ENCODE measurements around the gene R3HDM4. TPM values are rescaled to one million over a fixed set of nuclear protein-coding genes. Genes with fewer than 3 reads are reported as not detected.

Gene R3HDM4
- total RNA-seq, 2 donors from 2014 or later, result 54.5 to 55.6 TPM

DNA sequence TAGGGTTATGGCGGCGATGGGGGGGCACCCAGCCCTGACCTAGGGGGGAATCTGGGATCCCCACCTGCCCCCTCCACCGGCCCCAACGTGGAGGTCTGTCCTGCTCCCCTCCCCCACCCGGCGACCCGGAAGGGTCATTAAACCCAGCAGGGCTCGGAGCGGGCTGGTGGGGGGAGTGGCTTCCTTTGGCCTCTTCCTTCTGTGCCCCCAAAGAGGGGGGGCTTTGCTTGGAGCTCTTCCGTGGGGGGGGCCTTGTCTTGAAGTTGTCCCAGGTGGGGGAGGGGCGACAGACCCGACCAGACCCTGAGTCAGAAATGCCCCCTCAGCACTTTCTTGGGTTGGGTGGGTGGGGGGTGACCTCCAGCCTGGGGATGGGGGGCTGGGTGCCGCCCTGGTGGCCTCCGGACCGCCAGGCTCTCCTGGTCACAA is 14.3 kb upstream of the R3HDM4 start:
- peak overlapping the region in 1 of 2 donors; percentile 88 for H3K9ac ChIP-seq (ENCODE audit: low read depth in 2 of 2, low read length in 2 of 2)
- H3K9me3 ChIP-seq, result no peaks in the 10 kb centered on the region
- H3K36me3 ChIP-seq, result no peaks in the 10 kb centered on the region
- TF ChIP-seq CTCF (IDR thresholded peaks at IDR 0.05), result no peak
- intact Hi-C loops (cut with DNase I), result no loop called here
- no peaks in the 10 kb centered on the region for H3K27me3 ChIP-seq
- H3K4me3 ChIP-seq, result peak overlapping the region; percentile 91
- no peak for DNase-seq
- peaks cover under 1% of the 10 kb centered on the region for H3K4me1 ChIP-seq
- peak overlapping the region; percentile 78 for H3K27ac ChIP-seq

DNA sequence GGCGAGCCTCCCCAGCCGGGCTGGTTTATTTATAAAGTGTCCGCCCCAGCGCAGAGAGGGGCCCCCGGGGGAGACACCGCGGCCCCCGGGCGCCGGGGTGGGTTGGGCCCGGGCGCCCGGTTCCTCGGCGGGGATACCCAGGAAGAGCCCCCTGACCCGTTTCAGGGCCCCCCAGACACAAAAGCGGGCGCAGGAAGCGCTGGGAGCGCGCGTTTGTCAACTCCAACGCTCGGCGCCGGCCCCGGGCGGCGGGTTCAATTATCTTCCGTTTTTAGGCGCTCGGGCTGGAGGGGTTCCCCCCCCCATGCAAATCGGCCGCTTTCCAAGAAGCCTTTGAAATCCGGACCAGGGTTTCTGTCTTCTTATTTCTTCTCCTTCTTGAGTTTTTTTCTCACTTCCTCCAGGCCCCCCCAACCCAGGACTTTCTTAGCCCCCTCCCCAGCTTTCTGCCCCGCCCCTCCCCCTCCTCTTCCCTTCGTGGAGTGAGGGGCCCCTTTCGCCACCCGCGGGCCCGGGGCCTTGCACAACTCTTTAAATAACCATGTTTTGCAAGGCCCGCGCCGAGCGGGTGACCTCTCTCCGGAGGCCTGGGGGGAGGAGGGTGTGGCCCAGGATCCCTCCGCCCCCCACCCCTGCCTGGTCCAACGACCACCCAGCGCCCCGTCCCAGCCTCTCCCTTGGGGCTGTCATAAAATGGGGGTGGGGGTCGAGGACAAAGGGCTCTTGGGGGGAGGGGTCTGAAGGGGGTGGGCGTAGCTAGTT is 13.8 kb upstream of the R3HDM4 start:
- no peak for TF ChIP-seq CTCF (IDR thresholded peaks at IDR 0.05)
- Histone ChIP-seq H3K9me3 (no peaks in the 10 kb centered on the region), H3K4me1 (no peaks in the 10 kb centered on the region), H3K27ac (peak overlapping the region; percentile 78), H3K36me3 (no peaks in the 10 kb centered on the region), H3K9ac (ENCODE audit: low read depth in 2 of 2, low read length in 2 of 2) (peak overlapping the region; percentile 88 to 94), H3K27me3 (no peaks in the 10 kb centered on the region), H3K4me3 (peak overlapping the region; percentile 91)
- DNase-seq, result peak; percentile 70
- intact Hi-C loops (cut with DNase I), result no loop called here

GRCh38 chr19:926323-926588 is 13.2 kb upstream of the R3HDM4 start:
- no peaks in the 10 kb centered on the region for H3K36me3 ChIP-seq
- peak overlapping the region; percentile 78 for H3K27ac ChIP-seq
- H3K9me3 ChIP-seq, result no peaks in the 10 kb centered on the region
- no peaks in the 10 kb centered on the region for H3K4me1 ChIP-seq
- no peak for DNase-seq
- peak overlapping the region; percentile 88 to 94 for H3K9ac ChIP-seq (ENCODE audit: low read depth in 2 of 2, low read length in 2 of 2)
- intact Hi-C loops (cut with DNase I), result no loop called here
- H3K4me3 ChIP-seq, result peak overlapping the region; percentile 91
- no peaks in the 10 kb centered on the region for H3K27me3 ChIP-seq
- TF ChIP-seq CTCF (IDR thresholded peaks at IDR 0.05), result no peak

DNA sequence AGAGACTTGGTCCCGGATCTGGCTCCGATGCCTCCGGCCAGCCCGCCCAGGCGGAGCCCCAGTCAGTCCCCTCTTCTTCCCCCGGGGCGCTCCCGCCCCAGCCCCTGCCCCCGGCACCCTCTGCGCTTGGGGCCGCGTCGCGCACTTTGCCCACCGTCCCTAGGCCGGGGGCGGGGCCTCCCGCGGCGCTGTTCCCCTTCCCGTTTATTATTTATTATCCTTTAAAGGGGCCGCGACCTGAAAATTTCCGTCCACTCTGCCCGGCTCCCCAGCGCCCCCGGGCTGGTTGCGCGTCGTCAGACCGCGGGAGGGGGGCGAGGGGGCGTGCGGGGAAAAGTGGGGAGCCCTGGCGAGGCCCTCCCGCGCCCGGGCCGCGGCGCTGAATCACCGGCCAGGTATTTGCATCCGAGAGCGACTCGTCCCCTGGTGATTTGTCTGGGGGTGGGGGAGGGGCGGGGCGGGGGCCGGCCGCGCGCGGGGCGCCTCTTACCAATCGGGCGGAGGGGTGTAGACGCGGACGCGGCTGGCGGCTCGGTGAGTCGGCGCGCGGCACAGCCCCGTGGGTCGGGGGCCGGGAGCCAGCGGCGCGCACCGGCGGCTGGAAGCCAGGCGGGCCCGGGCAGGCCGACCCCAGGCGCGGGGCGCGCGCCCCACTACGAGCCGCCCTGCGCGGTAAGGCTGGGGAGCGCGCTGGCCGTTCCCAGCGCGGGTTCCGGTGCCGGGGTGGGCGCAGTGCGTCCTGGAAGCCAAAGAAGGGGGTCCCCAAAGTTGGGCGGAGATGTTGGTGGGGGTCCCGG is 12.7 kb upstream of the R3HDM4 start, which contains the start of gene ARID3A:
Gene ARID3A, plus strand, starts transcription at position 510 of the 797 bp plus-strand sequence. CDS start 3,494 bp downstream, outside the sequence.
- H3K9ac ChIP-seq (ENCODE audit: low read depth in 2 of 2, low read length in 2 of 2), result peak within 1 kb of the TSS; percentile 88 to 94
- no peak for TF ChIP-seq CTCF (IDR thresholded peaks at IDR 0.05)

DNA sequence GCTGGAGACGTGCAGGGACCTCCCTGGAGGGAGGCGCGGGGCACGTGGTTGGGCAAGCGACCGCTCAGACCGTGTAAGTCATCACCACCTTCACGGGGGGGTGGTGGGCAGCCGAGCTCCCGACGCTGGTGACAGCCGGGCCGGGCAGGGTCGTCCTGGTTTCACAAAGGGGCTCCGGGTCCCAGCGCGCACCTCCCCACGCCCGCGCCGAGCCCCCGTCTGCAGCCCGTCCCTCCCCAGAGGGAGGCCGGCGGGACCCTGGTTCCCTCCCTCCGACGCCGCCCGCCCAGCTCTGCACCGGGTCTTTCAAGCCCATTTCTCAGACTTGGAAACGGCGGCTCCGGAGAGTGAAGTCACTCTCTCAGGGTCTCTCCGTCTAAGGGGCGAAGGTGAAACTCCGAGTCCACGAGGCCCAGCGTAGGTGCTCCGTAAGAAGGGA is 12.1 kb upstream of the R3HDM4 start:
- no peak for TF ChIP-seq CTCF (IDR thresholded peaks at IDR 0.05)
- intact Hi-C loops (cut with DNase I), result no loop called here
- Histone ChIP-seq H3K9ac (ENCODE audit: low read depth in 2 of 2, low read length in 2 of 2) (peak overlapping the region; percentile 70 to 86), H3K36me3 (no peaks in the 10 kb centered on the region), H3K27ac (peak overlapping the region; percentile 78), H3K9me3 (no peaks in the 10 kb centered on the region), H3K27me3 (peaks cover 7% of the 10 kb centered on the region), H3K4me1 (peaks cover under 1% of the 10 kb centered on the region), H3K4me3 (peak overlapping the region; percentile 91)
- peak; percentile 59 for DNase-seq

More for the DNA sequence above, 12.7 kb upstream of the R3HDM4 start, which contains the start of gene ARID3A:
- Histone ChIP-seq H3K4me1 (no peaks in the 10 kb centered on the region), H3K27me3 (peaks cover under 1% of the 10 kb centered on the region), H3K27ac (peak within 1 kb of the TSS; percentile 78), H3K4me3 (peak within 1 kb of the TSS; percentile 91), H3K9me3 (no peaks in the 10 kb centered on the region), H3K36me3 (no peaks in the 10 kb centered on the region)
- DNase-seq, result peak; percentile 73
- intact Hi-C loops (cut with DNase I), result no loop called here

All from colonic mucosa (tissue), 4 donors.